Keratinocyte (primary cell): ENCODE measurements around the gene PSME4. TPM values are rescaled to one million over a fixed set of nuclear protein-coding genes. Genes with fewer than 3 reads are reported as not detected.

Experiments used
- DNase-seq: peaks from one replicate; pipeline ENCODE4 v3.0.0-alpha.2; 2011; ENCODE audit warnings: low read depth, missing footprints, low spot score
- FAIRE-seq: peaks from 2 replicates; lab custom pipeline; 2011; peaks lifted over from hg19 to GRCh38; lab: Jason Lieb, UNC
- H2AFZ ChIP-seq: 2 replicates; pipeline ENCODE4 v1.6.0; 2012; ENCODE audit warnings: low read length, control low read depth, inconsistent platforms; ENCODE audit not compliant: control insufficient read depth
- H3K27ac ChIP-seq: 2 replicates; pipeline ENCODE4 v1.5.1; 2011; ENCODE audit warnings: low read length; ENCODE audit not compliant: control insufficient read depth, insufficient read depth
- H3K27me3 ChIP-seq: 3 replicates; pipeline ENCODE4 v1.6.0; 2011; ENCODE audit warnings: low read length; ENCODE audit not compliant: control insufficient read depth, insufficient read depth; ENCODE audit errors: extremely low read depth
- H3K36me3 ChIP-seq, 2 experiments: 2 replicates in 1 of 2; 3 replicates in 1 of 2; pipeline ENCODE4 v1.5.1; 2011; ENCODE audit warnings: low read length in 2 of 2, mild to moderate bottlenecking in 1 of 2; ENCODE audit not compliant: control insufficient read depth in 2 of 2, insufficient read depth in 2 of 2; ENCODE audit errors: extremely low read depth in 1 of 2
- H3K4me1 ChIP-seq: 3 replicates; pipeline ENCODE4 v1.5.1; 2011; ENCODE audit warnings: low read length; ENCODE audit not compliant: control insufficient read depth, insufficient read depth; ENCODE audit errors: extremely low read depth
- H3K4me2 ChIP-seq: 3 replicates; pipeline ENCODE4 v1.6.0; 2011; ENCODE audit warnings: low read depth, low read length; ENCODE audit not compliant: control insufficient read depth, insufficient read depth; ENCODE audit errors: extremely low read depth
- H3K4me3 ChIP-seq, 3 experiments: fragments of 200-600 bp in 1 of 3; sonication (generic) in 1 of 3; 2 replicates in 2 of 3; 3 replicates in 1 of 3; pipeline ENCODE4 v1.5.1; 2011 to 2016; ENCODE audit warnings: low read length in 3 of 3, mild to moderate bottlenecking in 3 of 3, control low read depth in 2 of 3, inconsistent platforms in 1 of 3, low read depth in 1 of 3, mixed read lengths in 1 of 3, mixed run types in 1 of 3, moderate library complexity in 1 of 3; ENCODE audit not compliant: control insufficient read depth in 2 of 3, insufficient read depth in 2 of 3; ENCODE audit errors: extremely low read depth in 1 of 3
- H3K79me2 ChIP-seq: 2 replicates; pipeline ENCODE4 v1.6.0; 2012; ENCODE audit warnings: low read length; ENCODE audit not compliant: control insufficient read depth, insufficient read depth
- H3K9ac ChIP-seq: 3 replicates; pipeline ENCODE4 v1.6.0; 2011; ENCODE audit warnings: low read length; ENCODE audit not compliant: control insufficient read depth, insufficient read depth; ENCODE audit errors: extremely low read depth
- H3K9me1 ChIP-seq: 3 replicates; pipeline ENCODE4 v1.6.0; 2011; ENCODE audit warnings: low read length; ENCODE audit not compliant: control insufficient read depth, insufficient read depth; ENCODE audit errors: extremely low read depth
- H3K9me3 ChIP-seq: 2 replicates; pipeline ENCODE4 v1.5.1; 2012; ENCODE audit warnings: low read depth, low read length; ENCODE audit not compliant: control insufficient read depth
- H4K20me1 ChIP-seq: 3 replicates; pipeline ENCODE4 v1.6.0; 2011; ENCODE audit warnings: low read length; ENCODE audit not compliant: control insufficient read depth, insufficient read depth; ENCODE audit errors: extremely low read depth
- CTCF ChIP-seq, 3 experiments: IDR thresholded peaks in 1 of 3; conservative IDR thresholded peaks in 1 of 3; optimal IDR thresholded peaks in 1 of 3; 2 replicates in 2 of 3; 3 replicates in 1 of 3; pipeline versions ENCODE3 to v1.5.1; 2011; ENCODE audit warnings: low read length in 3 of 3, mild to moderate bottlenecking in 3 of 3, moderate library complexity in 2 of 3, control low read depth in 1 of 3, inconsistent platforms in 1 of 3; ENCODE audit not compliant: insufficient read depth in 2 of 3; ENCODE audit errors: extremely low read depth in 1 of 3
- EZH2 ChIP-seq: IDR thresholded peaks from one replicate; pipeline ENCODE4 v1.6.1; 2012; ENCODE audit warnings: inconsistent platforms, mild to moderate bottlenecking, low read length, moderate library complexity
- dilution Hi-C: fragments of 300-500 bp; cut with MboI; formaldehyde crosslinking; loops from one replicate; pipeline ENCODE4 v1.7.0; 2020; ENCODE audit warnings: low sequenced_read_pairs; ENCODE audit not compliant: extremely low pct_ligation_motif_present
- polyA plus RNA-seq, 5 experiments: library from polyadenylated mRNA; depleted of rRNA in 3 of 5; stranded (reverse) in 3 of 5; stranded (forward) in 1 of 5; unstranded in 1 of 5; fragments of >200 nt; gene quantifications; 1 replicate in 1 of 5; 2 replicates in 3 of 5; 3 replicates in 1 of 5; pipeline versions ENCODE4 v1.2.1 to v1.2.3, GENCODE V29; 2011 to 2012; ENCODE audit warnings: missing spikeins in 2 of 5, low read depth in 1 of 5, low replicate concordance in 1 of 5

Gene PSME4
- polyA plus RNA-seq, 1 donor (not counting 4 experiments of a cell fraction or from before 2014, with no cell fraction given): 59.4 TPM

GRCh38 chr2:53942280-53942679 is 28.5 kb downstream of the PSME4 start:
- no peaks in the 10 kb centered on the region for H3K27me3 ChIP-seq
- peaks cover 22% of the 10 kb centered on the region for H3K79me2 ChIP-seq
- H3K27ac ChIP-seq: no peak overlapping the region
- TF ChIP-seq EZH2 (no peak), CTCF (optimal IDR thresholded peaks at IDR 0.05 in 1 of 3, IDR thresholded peaks at IDR 0.05 in 1 of 3, conservative IDR thresholded peaks at IDR 0.05 in 1 of 3; ENCODE audit: extremely low read depth in 1 of 3, insufficient read depth in 2 of 3, low read length in 3 of 3) (no peak)
- no peaks in the 10 kb centered on the region for H3K4me1 ChIP-seq
- dilution Hi-C loops: no loop called here
- H3K4me2 ChIP-seq: no peak overlapping the region
- DNase-seq (no peak), FAIRE-seq (no peak)
- H3K9ac ChIP-seq: no peak overlapping the region
- H3K36me3 ChIP-seq: peaks cover 0 to 9% of the 10 kb centered on the region in 2 experiments
- no peaks in the 10 kb centered on the region for H4K20me1 ChIP-seq
- no peak overlapping the region for H3K4me3 ChIP-seq
- no peaks in the 10 kb centered on the region for H3K9me3 ChIP-seq
- H2AFZ ChIP-seq: no peak overlapping the region
- no peaks in the 10 kb centered on the region for H3K9me1 ChIP-seq

- Histone ChIP-seq H3K4me2 (no peak overlapping the region), H2AFZ (no peak overlapping the region), H3K9me3 (no peaks in the 10 kb centered on the region), H3K36me3 (peaks cover 0 to 9% of the 10 kb centered on the region in 2 experiments), H3K27me3 (no peaks in the 10 kb centered on the region), H3K27ac (no peak overlapping the region), H3K79me2 (peaks cover 19% of the 10 kb centered on the region), H3K4me1 (no peaks in the 10 kb centered on the region), H3K4me3 (no peak overlapping the region), H3K9ac (no peak overlapping the region), H4K20me1 (no peaks in the 10 kb centered on the region), H3K9me1 (no peaks in the 10 kb centered on the region)
- TF ChIP-seq EZH2 (no peak), CTCF (optimal IDR thresholded peaks at IDR 0.05 in 1 of 3, IDR thresholded peaks at IDR 0.05 in 1 of 3, conservative IDR thresholded peaks at IDR 0.05 in 1 of 3; ENCODE audit: extremely low read depth in 1 of 3, insufficient read depth in 2 of 3, low read length in 3 of 3) (no peak)
- dilution Hi-C loops: no loop called here
- no peak for DNase-seq
- FAIRE-seq: no peak
These were observed 29.0 kb downstream of the PSME4 start for GRCh38 chr2:53941749-53942148.
